A549 treated with AZD2906 at 1 μM for 4 hours (cell line): Measurements from ENCODE around the gene TMEM182. TPM values are rescaled to one million over a fixed set of nuclear protein-coding genes. Genes with fewer than 3 reads are reported as not detected.

Source experiments
- total RNA-seq: library from RNA; stranded (reverse); fragments of 200-300 nt; extraction: Qiagen RNA extraction; gene quantifications from 5 replicates; pipeline ENCODE4 v1.2.3, GENCODE V29; 2022

Gene TMEM182
- 3.2 to 5.6 TPM (median 4.1 TPM) in 5 replicates for total RNA-seq

GRCh38 chr2:102761763-102762162, at the start of gene TMEM182:
Gene TMEM182, plus strand, starts transcription at chr2:102762031. Its CDS starts 187 bp downstream, at chr2:102762218.

Other genes with a start within 250 kb of the TMEM182 start
- 2.9 to 3.0 TPM (median 3.0 TPM) in 5 replicates for gene SLC9A2, start 142.5 kb upstream of the TMEM182 start, total RNA-seq